Fibroblast of the aortic adventitia (primary cell): ENCODE results near the gene THADA. TPM values are rescaled to one million over a fixed set of nuclear protein-coding genes. Genes with fewer than 3 reads are reported as not detected.

Experiments used
- DNase-seq: peaks from one replicate; pipeline ENCODE4 v3.0.0-alpha.2; 2010; ENCODE audit warnings: low read depth
- H3K4me3 ChIP-seq: 2 replicates; pipeline ENCODE4 v1.5.1; 2011; ENCODE audit warnings: low read depth, mild to moderate bottlenecking, control low read depth, low read length, moderate library complexity
- CTCF ChIP-seq: IDR thresholded peaks from 2 replicates; pipeline ENCODE4 v1.5.1; 2011; ENCODE audit warnings: mild to moderate bottlenecking, low read length, control low read depth, inconsistent platforms; ENCODE audit not compliant: insufficient read depth
- total RNA-seq: library from RNA; depleted of rRNA; stranded (reverse); fragments of >200 nt; gene quantifications from 2 replicates; pipeline ENCODE4 v1.2.3, GENCODE V29; 2012; ENCODE audit warnings: low replicate concordance

THADA gene
- total RNA-seq, 1 donor, result 34.6 TPM

- H3K4me3 ChIP-seq, result no peak overlapping the region
- DNase-seq, result peak; percentile 37
- no peak for TF ChIP-seq CTCF
These were observed 68.8 kb downstream of the THADA start for GRCh38 chr2:43526994-43527393.

GRCh38 chr2:43525506-43525905 is 70.3 kb downstream of the THADA start:
- no peak for TF ChIP-seq CTCF
- H3K4me3 ChIP-seq, result no peak overlapping the region
- no peak for DNase-seq

GRCh38 chr2:43524177-43524965 is 71.5 kb downstream of the THADA start:
- TF ChIP-seq CTCF, result peak; percentile 48
- no peak overlapping the region for H3K4me3 ChIP-seq
- DNase-seq, result no peak

GRCh38 chr2:43522177-43522576 is 73.7 kb downstream of the THADA start:
- DNase-seq, result no peak

GRCh38 chr2:43521568-43521967 is 74.3 kb downstream of the THADA start:
- no peak for DNase-seq
- TF ChIP-seq CTCF, result no peak
- no peak overlapping the region for H3K4me3 ChIP-seq

More at GRCh38 chr2:43522177-43522576, 73.7 kb downstream of the THADA start:
- no peak for TF ChIP-seq CTCF
- no peak overlapping the region for H3K4me3 ChIP-seq

- no peak for DNase-seq
- TF ChIP-seq CTCF, result no peak
- no peak overlapping the region for H3K4me3 ChIP-seq
These were observed 74.9 kb downstream of the THADA start for GRCh38 chr2:43520919-43521318.
